Choroid plexus epithelial cell (primary cell): Measurements from ENCODE around the gene PHKB.

ENCODE experiments used
- DNase-seq: peaks from one replicate; pipeline ENCODE4 v3.0.0-alpha.2; 2010; ENCODE audit warnings: low read depth
- H3K4me3 ChIP-seq: 2 replicates; pipeline ENCODE4 v1.5.1; 2011; ENCODE audit warnings: low read depth, mild to moderate bottlenecking, control low read depth, low read length, moderate library complexity
- TF ChIP-seq, protein P1 (sequence below): conservative IDR thresholded peaks from 2 replicates; pipeline ENCODE4 v1.5.1; 2011; ENCODE audit warnings: low read depth, mild to moderate bottlenecking, control low read depth, inconsistent platforms, low read length, moderate library complexity

The PHKB gene

GRCh38 chr16:47562366-47562765, 101.2 kb downstream of the PHKB start:
- TF ChIP-seq, protein P1, sequence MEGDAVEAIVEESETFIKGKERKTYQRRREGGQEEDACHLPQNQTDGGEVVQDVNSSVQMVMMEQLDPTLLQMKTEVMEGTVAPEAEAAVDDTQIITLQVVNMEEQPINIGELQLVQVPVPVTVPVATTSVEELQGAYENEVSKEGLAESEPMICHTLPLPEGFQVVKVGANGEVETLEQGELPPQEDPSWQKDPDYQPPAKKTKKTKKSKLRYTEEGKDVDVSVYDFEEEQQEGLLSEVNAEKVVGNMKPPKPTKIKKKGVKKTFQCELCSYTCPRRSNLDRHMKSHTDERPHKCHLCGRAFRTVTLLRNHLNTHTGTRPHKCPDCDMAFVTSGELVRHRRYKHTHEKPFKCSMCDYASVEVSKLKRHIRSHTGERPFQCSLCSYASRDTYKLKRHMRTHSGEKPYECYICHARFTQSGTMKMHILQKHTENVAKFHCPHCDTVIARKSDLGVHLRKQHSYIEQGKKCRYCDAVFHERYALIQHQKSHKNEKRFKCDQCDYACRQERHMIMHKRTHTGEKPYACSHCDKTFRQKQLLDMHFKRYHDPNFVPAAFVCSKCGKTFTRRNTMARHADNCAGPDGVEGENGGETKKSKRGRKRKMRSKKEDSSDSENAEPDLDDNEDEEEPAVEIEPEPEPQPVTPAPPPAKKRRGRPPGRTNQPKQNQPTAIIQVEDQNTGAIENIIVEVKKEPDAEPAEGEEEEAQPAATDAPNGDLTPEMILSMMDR = no peak
- DNase-seq = no peak
- no peak overlapping the region for H3K4me3 ChIP-seq

DNA sequence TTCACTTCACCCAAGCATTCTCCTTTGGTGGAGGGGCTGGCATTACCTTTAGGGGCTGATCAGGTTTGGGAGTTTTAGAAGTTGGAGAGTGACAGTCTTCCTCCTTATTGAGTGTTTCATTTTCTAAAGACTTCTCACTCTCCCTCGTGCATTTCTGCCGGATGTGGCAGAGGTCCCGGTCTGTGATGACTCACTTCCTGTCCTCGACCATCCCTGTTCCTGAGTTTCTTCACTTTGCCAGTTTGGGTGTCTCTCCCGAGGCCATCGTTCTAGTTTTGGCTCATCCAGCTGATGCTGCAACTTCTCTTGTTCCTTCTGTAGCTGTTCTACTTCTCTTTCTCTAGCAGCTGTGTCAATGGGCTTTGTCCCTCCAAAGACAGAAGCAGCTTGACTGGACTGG, 104.3 kb downstream of the PHKB start:
- peak; percentile 70 for DNase-seq
- TF ChIP-seq, protein P1 = no peak
- H3K4me3 ChIP-seq = no peak overlapping the region

DNA sequence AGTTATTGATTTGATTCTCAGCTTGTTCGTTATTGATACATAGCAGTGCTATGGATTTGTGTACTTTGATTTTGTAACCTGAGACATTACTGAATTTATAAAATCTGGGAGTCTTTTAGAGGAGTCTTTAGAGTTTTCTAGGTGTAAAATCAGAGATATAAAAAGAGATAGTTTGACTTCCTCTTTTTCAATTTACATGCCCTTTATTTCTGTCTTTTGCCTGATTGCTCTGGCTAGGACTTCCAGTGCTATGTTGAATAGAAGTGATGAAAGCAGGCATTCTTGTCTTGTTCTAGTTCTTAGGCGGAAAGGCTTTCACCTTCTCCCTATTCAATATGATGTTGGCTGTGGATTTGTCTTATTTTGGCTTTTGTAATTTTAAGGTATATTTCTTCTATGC, 106.2 kb downstream of the PHKB start:
- no peak overlapping the region for H3K4me3 ChIP-seq
- DNase-seq = no peak
- TF ChIP-seq, protein P1 = no peak

- TF ChIP-seq, protein P1 = no peak
- DNase-seq = no peak
- H3K4me3 ChIP-seq = no peak overlapping the region
Observed at GRCh38 chr16:47568351-47568750, 107.2 kb downstream of the PHKB start.

GRCh38 chr16:47571049-47571448, 109.9 kb downstream of the PHKB start:
- H3K4me3 ChIP-seq = no peak overlapping the region
- TF ChIP-seq, protein P1 = peak; percentile 11
- DNase-seq = no peak

DNA sequence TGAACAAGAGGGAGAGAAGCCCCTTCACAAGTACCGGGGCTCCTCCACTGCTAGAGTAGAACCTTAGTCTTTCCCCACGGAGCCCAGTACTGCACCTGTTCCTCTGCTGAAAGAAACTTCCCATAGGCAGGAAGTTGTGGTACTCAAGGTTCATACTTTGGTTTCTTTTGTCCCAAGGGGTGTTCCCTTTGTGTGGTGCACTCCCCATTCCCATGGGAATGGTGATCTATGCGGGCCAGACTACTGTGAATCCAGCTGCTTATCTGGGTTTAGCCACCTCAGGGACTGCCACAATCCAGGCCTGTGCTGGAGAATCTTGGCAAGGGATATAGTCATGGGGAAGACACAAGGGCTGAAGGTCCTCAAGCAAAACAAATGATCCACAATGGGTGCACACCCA, 110.6 kb downstream of the PHKB start:
- TF ChIP-seq, protein P1 = no peak
- no peak overlapping the region for H3K4me3 ChIP-seq
- no peak for DNase-seq

GRCh38 chr16:47574091-47575054, 113.2 kb downstream of the PHKB start:
- H3K4me3 ChIP-seq = no peak overlapping the region
- DNase-seq = peak; percentile 69
- TF ChIP-seq, protein P1 = no peak
